GM21825 (cell line): ENCODE data around the gene ADGRG6.
"Not testable (repeated sequence)": the region's sequence is repeated elsewhere in the genome, so short reads cannot be mapped to it uniquely, and the experiment has no call there.

Source experiments
- ATAC-seq: cut with Tn5 transposase; IDR thresholded peaks from one replicate; pipeline ENCODE4 v1.9.1; 2021; ENCODE audit warnings: mild to moderate bottlenecking, moderate library complexity; ENCODE audit not compliant: unreplicated experiment

Gene ADGRG6

GRCh38 chr6:142440600-142441293 lies 138.9 kb downstream of the ADGRG6 start:
- no peak for ATAC-seq

- no peak for ATAC-seq
These were observed 139.9 kb downstream of the ADGRG6 start for GRCh38 chr6:142441716-142442115.

DNA sequence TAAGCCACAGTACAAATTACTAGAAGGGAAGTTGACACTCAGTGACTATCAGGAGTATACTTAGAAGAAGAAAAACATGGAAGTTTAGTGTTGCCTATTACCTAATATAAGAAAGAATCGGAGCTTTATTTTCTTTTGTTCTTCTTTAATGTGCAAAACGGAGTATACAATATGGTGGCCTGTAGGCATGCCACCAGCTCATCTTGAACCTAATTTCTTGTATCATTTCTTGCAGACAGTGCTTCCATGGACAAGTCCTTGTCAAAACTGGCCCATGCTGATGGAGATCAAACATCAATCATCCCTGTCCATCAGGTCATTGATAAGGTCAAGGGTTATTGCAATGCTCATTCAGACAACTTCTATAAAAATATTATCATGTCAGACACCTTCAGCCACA lies 141.3 kb downstream of the ADGRG6 start:
- ATAC-seq = no peak

- ATAC-seq = no peak
These were observed 141.7 kb downstream of the ADGRG6 start for GRCh38 chr6:142443532-142443931.

DNA sequence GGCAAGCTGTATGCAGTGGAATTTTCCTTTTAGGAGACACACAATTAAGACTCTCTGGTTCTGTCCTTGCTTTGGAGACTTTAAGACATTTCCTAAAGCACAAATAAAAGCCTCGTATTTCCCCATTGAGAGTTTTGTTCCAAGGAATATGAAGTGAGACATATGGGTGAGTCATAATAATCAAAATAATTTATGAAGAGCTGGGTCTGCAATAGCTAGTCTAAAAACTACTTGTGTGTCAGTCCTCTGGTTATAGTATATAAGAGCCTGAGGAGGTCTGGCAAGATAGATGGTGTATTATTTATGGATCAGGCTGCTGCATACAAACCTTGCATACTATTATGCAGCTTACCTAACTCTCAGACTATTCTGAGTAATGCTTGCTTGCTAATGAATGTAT lies 142.6 kb downstream of the ADGRG6 start:
- no peak for ATAC-seq

DNA sequence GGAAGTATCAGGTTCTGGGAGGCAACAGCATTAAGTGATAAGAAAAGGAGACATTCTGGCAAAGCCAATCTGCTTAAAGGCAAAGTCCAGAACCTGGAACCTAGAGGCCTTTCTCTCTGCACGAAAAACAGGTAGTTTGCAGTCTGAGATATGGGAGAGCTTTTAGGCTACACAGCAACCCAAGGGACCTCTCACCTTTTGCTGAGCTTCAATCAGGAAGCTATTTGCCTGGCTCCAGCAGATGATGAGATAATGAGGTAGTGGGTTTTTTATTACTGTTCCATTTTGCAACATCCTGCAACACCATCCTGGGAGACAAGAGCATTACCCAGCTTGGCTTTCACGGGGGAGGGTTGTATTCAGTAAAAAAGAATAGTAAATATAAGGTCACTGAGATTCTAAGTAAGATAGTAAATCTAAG lies 143.1 kb downstream of the ADGRG6 start:
- ATAC-seq = no peak

DNA sequence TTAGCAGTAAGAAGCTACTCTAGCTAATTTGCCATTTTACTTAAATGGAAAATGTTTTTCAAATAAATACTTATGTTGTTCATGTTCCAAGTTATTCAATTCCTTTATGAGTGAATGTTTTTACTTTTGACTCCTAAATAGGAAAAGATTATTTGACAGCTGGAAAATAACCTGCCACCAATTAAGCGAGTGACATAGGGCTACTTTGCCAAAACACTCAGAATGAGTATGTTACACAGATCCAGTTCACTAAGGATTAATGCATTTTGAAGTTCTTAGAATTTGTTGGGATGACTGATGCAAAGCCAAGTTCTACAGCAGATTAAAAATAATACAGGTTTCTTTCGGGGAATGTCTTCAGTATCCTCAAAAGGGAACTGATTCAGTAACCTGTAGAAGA lies 144.4 kb downstream of the ADGRG6 start:
- no peak for ATAC-seq

DNA sequence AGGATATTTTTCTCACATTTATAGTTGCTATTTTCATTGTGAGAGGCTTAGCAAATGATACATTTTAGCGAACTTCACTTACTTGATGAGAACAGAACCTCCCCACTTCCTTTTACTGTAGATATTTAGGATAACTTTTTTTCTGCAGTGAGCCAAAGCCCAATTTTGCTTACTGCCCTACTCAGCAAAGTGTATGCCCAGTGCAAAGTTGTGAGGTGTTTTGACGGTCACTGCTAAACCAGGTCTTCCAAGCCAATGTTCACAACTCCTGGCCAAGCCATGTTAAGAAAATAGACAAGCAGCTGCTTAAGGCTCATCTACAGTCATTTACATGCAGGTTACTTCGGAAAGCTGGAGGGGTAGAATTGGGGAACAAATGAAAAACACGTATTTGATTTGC lies 144.8 kb downstream of the ADGRG6 start:
- ATAC-seq = no peak

GRCh38 chr6:142448091-142448729 lies 146.4 kb downstream of the ADGRG6 start:
- no peak for ATAC-seq

DNA sequence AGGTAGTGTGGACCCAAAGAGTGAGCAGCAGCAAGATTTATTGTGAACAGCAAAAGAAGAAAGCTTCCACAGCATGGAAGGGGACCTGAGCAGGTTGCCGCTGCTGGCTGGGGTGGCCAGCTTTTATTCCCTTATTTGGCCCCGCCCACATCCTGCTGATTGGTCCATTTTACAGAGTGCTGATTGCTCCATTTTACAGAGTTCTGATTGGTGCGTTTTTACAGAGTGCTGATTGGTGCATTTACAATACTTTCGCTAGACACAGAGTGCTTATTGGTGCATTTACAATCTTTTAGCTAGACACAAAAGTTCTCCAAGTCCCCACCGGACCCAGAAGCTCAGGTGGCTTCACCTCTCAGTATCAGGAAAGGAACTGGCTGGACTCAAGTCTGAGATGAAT lies 149.0 kb downstream of the ADGRG6 start:
- not testable (repeated sequence) for ATAC-seq

DNA sequence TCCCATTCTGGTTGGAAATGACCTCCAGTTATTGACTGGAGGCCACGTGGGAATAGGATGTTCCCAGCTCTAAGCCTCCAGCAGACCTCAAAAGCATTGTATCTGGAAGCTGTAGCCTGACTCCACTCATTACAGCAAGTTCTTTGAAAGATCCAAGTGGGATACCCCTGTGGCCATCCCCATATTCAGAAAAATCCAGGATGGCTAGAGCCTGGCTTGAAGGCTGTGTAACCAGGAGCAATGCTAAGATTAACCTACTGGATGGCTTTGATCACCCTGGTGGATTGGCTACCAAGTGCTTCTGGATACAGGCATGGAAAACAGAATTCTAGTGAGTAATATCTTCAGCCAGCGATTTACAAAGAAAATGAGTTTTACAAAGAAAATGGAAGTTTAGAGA lies 151.2 kb downstream of the ADGRG6 start:
- ATAC-seq = no peak

- not testable (repeated sequence) for ATAC-seq
These were observed 152.4 kb downstream of the ADGRG6 start for GRCh38 chr6:142454196-142454595.

GRCh38 chr6:142454848-142455247 lies 153.0 kb downstream of the ADGRG6 start:
- ATAC-seq = not testable (repeated sequence)

DNA sequence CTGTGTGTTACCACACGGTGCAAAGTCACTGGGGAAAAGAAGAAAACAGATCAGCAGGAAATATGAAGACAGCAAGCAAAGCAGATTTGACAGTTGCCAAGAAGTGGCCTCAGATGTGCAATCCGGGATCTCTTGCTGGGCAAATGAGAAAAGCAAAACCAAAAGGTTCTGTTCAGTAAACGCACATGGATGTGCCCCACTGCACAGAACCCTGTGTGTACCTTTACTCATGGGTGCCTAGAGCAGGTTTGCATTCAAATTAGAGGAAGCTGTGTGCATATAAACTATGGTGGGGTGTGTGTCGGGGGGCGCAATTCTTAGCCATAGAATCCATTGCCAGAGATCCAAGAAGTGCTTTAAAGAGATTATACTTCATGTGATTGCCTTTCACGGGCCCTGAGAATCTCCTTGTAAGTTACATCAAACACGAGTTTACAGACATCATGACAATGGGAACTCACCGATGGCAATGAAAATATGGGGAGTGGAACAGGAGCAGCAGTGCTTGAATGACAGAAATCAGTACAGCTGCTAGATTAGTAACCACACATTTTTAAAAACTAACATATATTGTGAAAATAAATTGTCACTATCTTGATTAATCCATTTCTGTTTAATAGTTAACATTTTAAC lies 154.3 kb downstream of the ADGRG6 start:
- no peak for ATAC-seq

GRCh38 chr6:142457638-142458406 lies 156.0 kb downstream of the ADGRG6 start:
- no peak for ATAC-seq

- no peak for ATAC-seq
These were observed 157.0 kb downstream of the ADGRG6 start for GRCh38 chr6:142458836-142459235.

DNA sequence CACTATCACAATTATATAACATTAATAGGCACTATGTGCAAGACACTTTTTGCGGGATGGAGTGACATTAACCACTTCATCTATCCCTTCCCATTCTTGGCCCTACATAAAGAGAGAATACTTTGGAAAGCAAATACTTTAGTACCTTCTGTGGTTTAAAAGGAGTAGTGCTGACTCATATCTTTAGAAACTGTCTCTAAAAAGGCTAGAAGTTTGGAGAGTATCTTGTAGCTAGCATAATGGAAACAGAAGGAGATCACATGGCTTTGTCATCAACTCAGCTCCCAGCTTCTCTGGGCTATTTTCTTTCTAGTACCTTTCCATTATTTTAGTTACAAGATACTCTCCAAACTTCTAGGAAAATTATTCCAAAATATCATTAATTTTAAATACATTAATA lies 157.5 kb downstream of the ADGRG6 start:
- ATAC-seq = no peak

DNA sequence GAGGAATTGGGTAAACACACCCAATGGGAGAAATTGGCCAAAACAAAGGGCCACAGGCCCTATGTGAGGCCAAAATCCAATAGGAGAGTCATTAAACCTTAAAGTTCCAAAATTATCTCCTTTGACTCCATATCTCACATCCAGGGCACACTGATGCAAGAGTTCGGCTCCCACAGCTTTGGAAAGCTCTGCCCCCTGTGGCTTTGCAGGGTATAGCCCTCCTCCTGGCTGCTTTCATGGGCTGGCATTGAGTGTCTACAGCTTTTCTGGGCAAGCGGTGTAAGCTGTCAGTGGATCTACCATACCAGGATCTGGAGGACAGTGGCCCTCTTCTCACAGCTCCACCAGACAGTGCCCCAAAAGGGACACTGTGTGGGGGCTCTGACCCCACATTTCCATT lies 160.5 kb downstream of the ADGRG6 start:
- ATAC-seq = no peak

GRCh38 chr6:142463988-142464387 lies 162.2 kb downstream of the ADGRG6 start:
- ATAC-seq = no peak

- ATAC-seq = no peak
These were observed 167.4 kb downstream of the ADGRG6 start for GRCh38 chr6:142469220-142469619.

DNA sequence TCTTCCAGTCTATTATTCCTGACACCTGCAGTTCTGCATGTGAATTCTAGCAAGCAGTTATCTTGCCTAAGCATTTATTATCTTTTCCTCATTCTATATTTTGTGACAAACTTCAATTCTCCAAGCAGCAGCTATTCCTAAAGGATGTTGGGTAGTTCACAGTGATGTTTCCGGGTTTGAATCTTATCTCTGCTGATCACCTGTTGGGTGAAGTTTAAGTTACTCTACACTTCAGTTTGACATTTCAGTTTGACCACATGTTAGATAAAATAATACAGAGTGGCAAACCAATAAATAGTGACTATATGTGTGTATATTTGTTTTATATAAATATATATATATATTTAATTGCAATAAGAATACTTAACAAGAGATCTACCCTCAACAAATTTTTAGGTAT lies 168.6 kb downstream of the ADGRG6 start:
- ATAC-seq = no peak
